Lower leg skin (tissue), 4 donors: Measurements from ENCODE around the gene SCNN1B. TPM values are rescaled to one million over a fixed set of nuclear protein-coding genes. Genes with fewer than 3 reads are reported as not detected.

Source experiments
- DNase-seq, 2 donors: peaks; one replicate each; pipeline ENCODE4 v3.0.0-alpha.2; 2019; ENCODE audit warnings: low spot score in 2 of 2
- H3K4me3 ChIP-seq: fragments of 200-600 bp; sonication (generic); 2 replicates; pipeline ENCODE4 v1.5.1; 2017; ENCODE audit warnings: mild to moderate bottlenecking, low read depth; ENCODE audit not compliant: poor library complexity, severe bottlenecking
- POLR2A ChIP-seq, 2 donors: fragments of 450-650 bp; IDR thresholded peaks; one replicate each; pipeline ENCODE4 v1.6.1; 2016 to 2017; ENCODE audit warnings: antibody characterized with exemption in 2 of 2, mild to moderate bottlenecking in 1 of 2, moderate library complexity in 1 of 2
- WGBS, 2 donors: methylation state at CpG; one replicate each; pipeline ENCODE4 v1.1.5; 2018; 5-methylcytosine and 5-hydroxymethylcytosine counted together
- intact Hi-C: fragments of 100-400 bp; cut with DNase I; formaldehyde crosslinking; loops from one replicate; pipeline ENCODE4 v1.15.0; 2023; ENCODE audit warnings: low total_unique reads
- total RNA-seq, 4 donors: library from RNA; depleted of rRNA; stranded (reverse); fragments of >200 nt; gene quantifications; one replicate each; pipeline ENCODE4 v1.1.0, GENCODE V29; 2016
- TF ChIP-seq, protein P1 (sequence below), 3 donors: fragments of 450-650 bp; IDR thresholded peaks; one replicate each; pipeline ENCODE4 v1.5.1; 2016; ENCODE audit warnings: antibody characterized with exemption in 3 of 3, mild to moderate bottlenecking in 3 of 3, moderate library complexity in 2 of 3

SCNN1B gene
- total RNA-seq, 4 donors from 2014 or later: 33.4 to 91.4 (median 76.6) TPM

DNA sequence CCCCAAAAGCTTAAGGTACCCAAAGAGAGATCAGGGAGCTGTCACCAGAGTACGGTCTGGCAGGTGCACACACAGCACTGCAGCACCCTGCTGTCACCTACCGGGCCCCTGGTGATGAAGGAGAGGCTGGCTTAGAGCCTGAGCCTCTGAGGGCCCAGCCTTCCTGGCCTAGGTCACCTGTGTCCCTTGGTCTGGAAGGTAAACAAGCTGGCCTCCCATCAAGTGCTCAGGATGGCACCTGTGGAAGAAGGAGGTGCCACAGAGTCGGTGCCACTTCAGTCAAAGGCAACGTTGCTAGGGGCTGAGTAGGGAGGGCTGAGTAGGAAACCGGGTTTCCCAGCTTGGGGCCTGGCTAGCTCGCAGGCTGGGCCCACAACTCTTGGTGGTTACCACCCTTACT, 80.2 kb downstream of the SCNN1B start:
- 82 to 84% methylated on average over 6 of the region's 6 CpGs for WGBS, 2 donors
- intact Hi-C loops: no loop called here
- TF ChIP-seq POLR2A (IDR thresholded peaks at IDR 0.05): no peak
- TF ChIP-seq, protein P1, sequence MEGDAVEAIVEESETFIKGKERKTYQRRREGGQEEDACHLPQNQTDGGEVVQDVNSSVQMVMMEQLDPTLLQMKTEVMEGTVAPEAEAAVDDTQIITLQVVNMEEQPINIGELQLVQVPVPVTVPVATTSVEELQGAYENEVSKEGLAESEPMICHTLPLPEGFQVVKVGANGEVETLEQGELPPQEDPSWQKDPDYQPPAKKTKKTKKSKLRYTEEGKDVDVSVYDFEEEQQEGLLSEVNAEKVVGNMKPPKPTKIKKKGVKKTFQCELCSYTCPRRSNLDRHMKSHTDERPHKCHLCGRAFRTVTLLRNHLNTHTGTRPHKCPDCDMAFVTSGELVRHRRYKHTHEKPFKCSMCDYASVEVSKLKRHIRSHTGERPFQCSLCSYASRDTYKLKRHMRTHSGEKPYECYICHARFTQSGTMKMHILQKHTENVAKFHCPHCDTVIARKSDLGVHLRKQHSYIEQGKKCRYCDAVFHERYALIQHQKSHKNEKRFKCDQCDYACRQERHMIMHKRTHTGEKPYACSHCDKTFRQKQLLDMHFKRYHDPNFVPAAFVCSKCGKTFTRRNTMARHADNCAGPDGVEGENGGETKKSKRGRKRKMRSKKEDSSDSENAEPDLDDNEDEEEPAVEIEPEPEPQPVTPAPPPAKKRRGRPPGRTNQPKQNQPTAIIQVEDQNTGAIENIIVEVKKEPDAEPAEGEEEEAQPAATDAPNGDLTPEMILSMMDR (IDR thresholded peaks at IDR 0.05): no peak
- no peak overlapping the region for H3K4me3 ChIP-seq
- DNase-seq: no peak

DNA sequence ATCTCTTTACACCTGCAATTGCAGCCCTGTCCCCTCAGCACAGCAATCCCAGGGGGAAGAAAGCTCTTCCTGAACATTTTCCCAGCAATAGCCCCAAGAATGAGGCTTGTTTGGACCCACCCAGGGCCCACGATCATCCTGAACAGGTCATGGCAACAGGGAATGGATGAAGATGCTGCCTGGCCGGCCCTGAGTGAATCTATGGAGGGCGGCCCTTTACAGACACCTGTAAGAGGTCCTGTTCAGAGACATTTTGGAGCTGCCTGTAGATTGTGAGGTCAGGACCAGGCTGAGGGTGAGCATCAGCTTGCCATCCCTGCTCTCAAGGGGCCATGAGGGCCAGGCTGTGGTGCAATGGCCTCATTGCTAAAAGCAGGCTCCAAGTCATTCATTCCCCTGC, 81.8 kb downstream of the SCNN1B start:
- H3K4me3 ChIP-seq: no peak overlapping the region
- DNase-seq: no peak
- no peak for TF ChIP-seq POLR2A (IDR thresholded peaks at IDR 0.05)
- TF ChIP-seq, protein P1 (IDR thresholded peaks at IDR 0.05): no peak
- intact Hi-C loops: no loop called here
- 96 to 97% methylated on average over 3 of the region's 3 CpGs for WGBS, 2 donors

DNA sequence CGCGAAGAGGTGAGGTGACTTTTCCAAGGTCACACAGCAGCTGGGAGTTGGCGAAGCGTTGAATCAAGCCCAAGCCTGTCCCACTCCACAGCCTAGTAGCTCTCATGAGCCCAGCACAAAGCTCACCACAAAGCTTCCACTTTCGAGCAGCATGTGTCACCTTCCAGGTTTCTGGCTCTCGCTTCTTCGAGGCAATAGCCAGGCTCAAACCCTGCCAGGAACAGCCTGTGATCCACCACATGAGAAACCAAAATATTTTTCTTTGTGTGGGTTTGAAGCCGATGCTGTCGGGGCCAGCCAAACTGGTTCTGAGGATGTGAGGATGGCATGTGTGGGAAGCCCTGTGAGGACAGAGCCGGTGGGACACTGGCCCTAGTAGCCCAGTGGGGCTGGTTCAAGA, 82.8 kb downstream of the SCNN1B start:
- TF ChIP-seq, protein P1 (IDR thresholded peaks at IDR 0.05): no peak
- no peak for TF ChIP-seq POLR2A (IDR thresholded peaks at IDR 0.05)
- 73 to 81% methylated on average over 10 of the region's 10 CpGs for WGBS, 2 donors
- intact Hi-C loops: no loop called here
- no peak overlapping the region for H3K4me3 ChIP-seq
- peak in 1 of 2 donors; percentile 22 for DNase-seq

DNA sequence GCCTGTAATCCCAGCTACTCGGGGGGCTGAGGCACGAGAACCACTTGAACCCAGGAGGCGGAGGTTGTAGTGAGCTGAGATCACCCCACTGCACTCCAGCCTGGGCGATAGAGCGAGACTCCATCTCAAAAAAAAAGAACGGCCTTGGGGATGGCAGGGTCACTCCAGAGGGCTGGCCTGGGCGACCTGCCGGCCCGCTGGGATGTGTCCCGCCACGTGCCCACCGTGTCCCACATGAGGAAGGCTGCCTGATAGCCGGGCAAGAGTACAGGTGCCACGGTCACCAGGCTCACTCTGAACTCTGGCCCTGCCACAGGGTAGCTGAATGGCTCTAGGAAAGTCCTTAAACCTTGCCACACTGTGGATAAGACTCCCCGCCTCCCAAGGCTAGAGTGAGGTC, 83.3 kb downstream of the SCNN1B start:
- H3K4me3 ChIP-seq: no peak overlapping the region
- TF ChIP-seq, protein P1 (IDR thresholded peaks at IDR 0.05): no peak
- TF ChIP-seq POLR2A (IDR thresholded peaks at IDR 0.05): no peak
- intact Hi-C loops: no loop called here
- no peak for DNase-seq
- WGBS, 2 donors: 94 to 95% methylated on average over 14 to 15 of the region's 15 CpGs

DNA sequence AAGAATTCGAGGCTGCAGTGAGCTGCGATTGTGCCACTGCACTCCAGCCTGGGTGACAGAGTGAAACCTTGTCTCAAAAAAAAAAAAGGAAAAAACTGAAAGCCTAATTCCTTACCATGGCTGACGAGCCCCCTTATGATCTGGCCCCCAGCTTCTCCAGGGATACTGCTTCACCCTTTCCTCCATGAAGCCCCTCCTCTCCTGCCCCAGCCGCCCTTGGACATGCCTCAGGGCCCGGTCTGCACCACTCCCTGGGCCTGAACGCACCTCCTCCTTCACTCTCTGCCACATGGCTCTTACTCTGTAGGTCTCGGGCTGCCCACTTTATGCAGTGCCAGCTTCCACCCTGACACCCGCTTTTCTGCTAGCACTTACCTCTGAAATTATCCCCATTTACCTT, 85.6 kb downstream of the SCNN1B start:
- H3K4me3 ChIP-seq: no peak overlapping the region
- intact Hi-C loops: no loop called here
- TF ChIP-seq, protein P1 (IDR thresholded peaks at IDR 0.05): no peak
- no peak for TF ChIP-seq POLR2A (IDR thresholded peaks at IDR 0.05)
- no peak for DNase-seq
- 86 to 89% methylated on average over 8 of the region's 8 CpGs for WGBS, 2 donors

DNA sequence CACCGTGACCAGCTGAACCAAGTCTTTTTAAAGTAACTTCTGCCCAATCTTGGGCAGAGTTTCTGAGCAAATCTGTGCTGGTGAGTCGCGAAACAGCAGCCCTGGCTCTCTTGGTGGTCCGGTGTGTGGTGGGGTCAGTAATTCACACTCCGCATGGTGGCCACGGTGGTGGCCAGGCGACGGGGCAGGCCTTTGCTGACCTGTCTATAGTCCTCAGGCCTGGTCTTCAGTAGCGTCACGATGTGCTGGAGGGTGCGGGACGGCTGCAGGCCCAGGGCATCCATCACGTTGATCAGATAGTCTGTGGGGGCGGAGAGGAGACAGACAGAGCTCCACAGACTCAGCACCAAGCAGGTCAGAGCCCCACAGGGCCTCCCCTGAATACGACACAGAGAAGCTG, 86.7 kb downstream of the SCNN1B start:
- TF ChIP-seq, protein P1 (IDR thresholded peaks at IDR 0.05): no peak
- no peak for TF ChIP-seq POLR2A (IDR thresholded peaks at IDR 0.05)
- WGBS, 2 donors: 89 to 92% methylated on average over 11 to 15 of the region's 15 CpGs
- intact Hi-C loops: no loop called here
- no peak overlapping the region for H3K4me3 ChIP-seq
- no peak for DNase-seq
